ENCODE measurements around the gene C9orf72. TPM values are rescaled to one million over a fixed set of nuclear protein-coding genes. Genes with fewer than 3 reads are reported as not detected.
"Not testable (repeated sequence)": the region's sequence is repeated elsewhere in the genome, so short reads cannot be mapped to it uniquely, and the experiment has no call there.

Gene C9orf72
- total and polyA plus RNA-seq, 2 experiments from 2014 or later = 9.3 to 30.3 TPM

DNA sequence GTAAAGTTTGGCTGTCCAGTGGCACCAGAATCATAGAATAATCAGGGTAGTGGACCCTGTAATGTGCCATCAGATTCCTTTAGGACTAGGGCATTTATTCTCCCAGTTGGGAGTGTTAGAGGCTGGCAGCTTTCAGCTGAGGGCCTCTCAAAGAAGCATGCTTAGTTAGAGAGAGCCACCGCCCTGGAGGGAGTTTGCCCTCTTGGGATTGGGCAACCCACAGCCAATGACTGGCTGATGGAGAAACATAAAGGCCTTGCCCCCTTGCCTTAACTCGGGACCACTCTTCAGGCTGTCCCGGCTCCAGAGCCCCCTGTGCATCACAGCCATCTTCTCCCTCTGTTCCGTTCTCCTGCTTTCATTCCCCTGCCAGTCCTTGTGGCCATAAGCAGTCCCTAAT is 69.7 kb downstream of the C9orf72 start:
- Histone ChIP-seq H3K9me3 (ENCODE audit: low read depth) (no peaks in the 10 kb centered on the region), H3K27ac (no peak overlapping the region), H3K4me3 (no peak overlapping the region), H3K4me2 (no peak overlapping the region), H3K79me2 (peaks cover 31% of the 10 kb centered on the region), H4K20me1 (ENCODE audit: insufficient read depth, poor library complexity, severe bottlenecking) (no peaks in the 10 kb centered on the region), H2AFZ (no peak overlapping the region), H3K9me2 (replicated peaks; ENCODE audit: insufficient read depth) (no peaks in the 10 kb centered on the region), H3K36me3 (replicated peaks; ENCODE audit: insufficient read depth, low read depth) (no peaks in the 10 kb centered on the region), H3K4me1 (ENCODE audit: insufficient read depth) (peaks cover 7% of the 10 kb centered on the region), H3K27me3 (no peaks in the 10 kb centered on the region)
- no peak for TF ChIP-seq EZH2phosphoT487 (IDR thresholded peaks at IDR 0.05; ENCODE audit: low read depth, severe bottlenecking, unreplicated experiment)
- TF ChIP-seq CTCF (IDR thresholded peaks at IDR 0.05; ENCODE audit: poor library complexity) = no peak
- 84% methylated on average over 4 of the region's 4 CpGs for WGBS (ENCODE audit: low lambda C conversion rate, missing lambda C conversion rate)
- no peak for DNase-seq (ENCODE audit: low spot score)

DNA sequence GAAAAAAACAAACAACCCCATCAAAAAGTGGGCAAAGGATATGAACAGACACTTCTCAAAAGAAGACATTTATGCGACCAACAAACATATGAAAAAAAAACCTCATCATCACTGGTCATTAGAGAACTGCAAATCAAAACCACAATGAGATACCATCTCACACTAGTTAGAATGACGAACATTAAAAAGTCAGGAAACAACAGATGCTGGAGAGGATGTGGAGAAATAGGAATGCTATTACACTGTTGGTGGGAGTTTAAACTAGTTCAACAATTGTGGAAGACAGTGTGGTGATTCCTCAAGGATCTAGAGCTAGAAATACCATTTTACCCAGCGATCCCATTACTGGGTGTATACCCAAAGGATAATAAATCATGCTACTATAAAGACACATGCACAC is 72.4 kb downstream of the C9orf72 start:
- not testable (repeated sequence) for DNase-seq (ENCODE audit: low spot score)

DNA sequence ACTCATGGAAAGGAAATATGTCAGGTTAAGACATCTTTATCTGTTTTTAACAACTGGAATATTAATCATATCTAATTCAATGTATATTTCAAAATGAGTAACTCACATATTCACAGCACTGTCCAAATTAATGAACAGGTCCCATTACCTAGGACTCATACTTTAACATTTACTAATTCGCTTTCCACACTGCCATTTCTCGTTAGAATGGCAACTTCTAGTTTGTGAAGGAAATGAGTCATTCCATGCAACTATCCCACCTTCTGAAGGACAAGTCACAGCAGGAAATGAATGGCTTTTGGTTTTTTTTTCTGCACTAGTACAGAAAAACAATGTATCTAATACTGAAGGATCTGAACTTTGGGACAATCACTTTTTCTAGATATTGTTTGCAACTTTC is 73.8 kb downstream of the C9orf72 start:
- H3K27ac ChIP-seq = peak overlapping the region; percentile 23
- 57% methylated on average over 2 of the region's 2 CpGs for WGBS (ENCODE audit: low lambda C conversion rate, missing lambda C conversion rate)
- no peak overlapping the region for H3K4me2 ChIP-seq
- no peaks in the 10 kb centered on the region for H3K27me3 ChIP-seq
- TF ChIP-seq EZH2 (IDR thresholded peaks at IDR 0.05; ENCODE audit: borderline replicate concordance) = no peak
- TF ChIP-seq EZH2phosphoT487 (IDR thresholded peaks at IDR 0.05; ENCODE audit: low read depth, severe bottlenecking, unreplicated experiment) = no peak
- TF ChIP-seq CTCF (IDR thresholded peaks at IDR 0.05; ENCODE audit: poor library complexity) = no peak
- no peaks in the 10 kb centered on the region for H3K36me3 ChIP-seq (replicated peaks; ENCODE audit: insufficient read depth, low read depth)
- no peak overlapping the region for H3K4me3 ChIP-seq
- H4K20me1 ChIP-seq (ENCODE audit: insufficient read depth, poor library complexity, severe bottlenecking) = no peaks in the 10 kb centered on the region
- peaks cover 3% of the 10 kb centered on the region for H3K9me3 ChIP-seq (ENCODE audit: low read depth)
- H3K4me1 ChIP-seq (ENCODE audit: insufficient read depth) = peaks cover 12% of the 10 kb centered on the region
- H2AFZ ChIP-seq = no peak overlapping the region
- DNase-seq (ENCODE audit: low spot score) = no peak
- peaks cover 49% of the 10 kb centered on the region for H3K79me2 ChIP-seq
- H3K9me2 ChIP-seq (replicated peaks; ENCODE audit: insufficient read depth) = no peaks in the 10 kb centered on the region

More for the DNA sequence above, 72.4 kb downstream of the C9orf72 start:
- H3K27me3 ChIP-seq; H4K20me1 ChIP-seq (ENCODE audit: insufficient read depth, poor library complexity, severe bottlenecking); H3K27ac ChIP-seq; H3K36me3 ChIP-seq (replicated peaks; ENCODE audit: insufficient read depth, low read depth); H3K9me3 ChIP-seq (ENCODE audit: low read depth); H3K4me3 ChIP-seq; H3K4me1 ChIP-seq (ENCODE audit: insufficient read depth); H3K4me2 ChIP-seq; H2AFZ ChIP-seq; H3K9me2 ChIP-seq (replicated peaks; ENCODE audit: insufficient read depth): not testable (repeated sequence)
- 91% methylated on average over 3 of the region's 3 CpGs for WGBS (ENCODE audit: low lambda C conversion rate, missing lambda C conversion rate)
- H3K79me2 ChIP-seq = peaks cover 36% of the 10 kb centered on the region

DNA sequence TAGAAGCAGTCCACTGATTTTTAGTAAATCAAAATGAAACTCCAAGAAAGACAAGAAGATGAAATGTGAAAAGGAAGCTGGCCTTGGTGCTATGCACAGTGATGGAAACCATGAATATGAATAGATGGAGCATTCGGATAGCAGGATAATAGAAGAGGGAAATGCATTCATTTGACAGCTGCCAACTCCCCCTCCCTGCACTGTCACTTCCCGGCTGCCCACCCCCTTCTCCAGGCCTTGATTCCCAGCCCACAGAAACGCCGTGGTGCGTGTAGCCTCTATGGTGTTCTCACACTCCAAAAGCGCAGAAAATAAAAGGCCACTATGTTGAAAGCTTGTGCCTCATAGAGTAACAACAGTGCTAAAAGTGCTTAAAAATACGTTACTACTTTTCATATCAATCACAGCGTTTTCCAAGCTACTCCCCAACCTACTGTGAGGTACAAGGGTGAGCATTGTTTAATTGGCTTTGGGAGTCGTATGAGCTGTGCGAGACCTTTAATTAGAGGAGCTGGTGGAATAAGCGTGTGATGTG is 75.3 kb downstream of the C9orf72 start:
- Histone ChIP-seq H3K4me2 (no peak overlapping the region), H3K4me1 (ENCODE audit: insufficient read depth) (peaks cover 12% of the 10 kb centered on the region)

More for the DNA sequence above, 75.3 kb downstream of the C9orf72 start:
- no peaks in the 10 kb centered on the region for H3K27me3 ChIP-seq
- H3K9me2 ChIP-seq (replicated peaks; ENCODE audit: insufficient read depth) = no peaks in the 10 kb centered on the region
- H2AFZ ChIP-seq = no peak overlapping the region
- H3K9me3 ChIP-seq (ENCODE audit: low read depth) = peaks cover 3% of the 10 kb centered on the region
- no peaks in the 10 kb centered on the region for H4K20me1 ChIP-seq (ENCODE audit: insufficient read depth, poor library complexity, severe bottlenecking)
- H3K79me2 ChIP-seq = peaks cover 45% of the 10 kb centered on the region
- DNase-seq (ENCODE audit: low spot score) = no peak
- H3K36me3 ChIP-seq (replicated peaks; ENCODE audit: insufficient read depth, low read depth) = no peaks in the 10 kb centered on the region
- 80% methylated on average over 11 of the region's 11 CpGs for WGBS (ENCODE audit: low lambda C conversion rate, missing lambda C conversion rate)
- TF ChIP-seq CTCF (IDR thresholded peaks at IDR 0.05; ENCODE audit: poor library complexity) (no peak), EZH2 (IDR thresholded peaks at IDR 0.05; ENCODE audit: borderline replicate concordance) (no peak), EZH2phosphoT487 (IDR thresholded peaks at IDR 0.05; ENCODE audit: low read depth, severe bottlenecking, unreplicated experiment) (no peak)
- no peak overlapping the region for H3K27ac ChIP-seq
- no peak overlapping the region for H3K4me3 ChIP-seq

Other genes with a start within 250 kb of the C9orf72 start
- not detected in 2 replicates for gene IFNK, start 49.2 kb downstream of the C9orf72 start, total RNA-seq
- 0.36 TPM in 1 of 2 replicates, not detected in the other for gene IFNK, start 49.2 kb downstream of the C9orf72 start, polyA plus RNA-seq
- gene MOB3B, start 43.7 kb downstream of the C9orf72 start, total RNA-seq = 13.3 and 14.1 TPM in 2 replicates
- gene MOB3B, start 43.7 kb downstream of the C9orf72 start, polyA plus RNA-seq = 8.5 and 13.5 TPM in 2 replicates